ENCODE results near the gene C3orf33.
"Not testable (repeated sequence)": the region's sequence is repeated elsewhere in the genome, so short reads cannot be mapped to it uniquely, and the experiment has no call there.

Gene C3orf33

GRCh38 chr3:155805802-155806618, at the start of gene C3orf33:
C3orf33 (minus strand) TSS chr3:155806278; CDS start chr3:155806252, 26 bp downstream.
- TF ChIP-seq CTCF (IDR thresholded peaks at IDR 0.05; ENCODE audit: borderline replicate concordance, insufficient read depth, low read depth, low read length) = peak; percentile 98

DNA sequence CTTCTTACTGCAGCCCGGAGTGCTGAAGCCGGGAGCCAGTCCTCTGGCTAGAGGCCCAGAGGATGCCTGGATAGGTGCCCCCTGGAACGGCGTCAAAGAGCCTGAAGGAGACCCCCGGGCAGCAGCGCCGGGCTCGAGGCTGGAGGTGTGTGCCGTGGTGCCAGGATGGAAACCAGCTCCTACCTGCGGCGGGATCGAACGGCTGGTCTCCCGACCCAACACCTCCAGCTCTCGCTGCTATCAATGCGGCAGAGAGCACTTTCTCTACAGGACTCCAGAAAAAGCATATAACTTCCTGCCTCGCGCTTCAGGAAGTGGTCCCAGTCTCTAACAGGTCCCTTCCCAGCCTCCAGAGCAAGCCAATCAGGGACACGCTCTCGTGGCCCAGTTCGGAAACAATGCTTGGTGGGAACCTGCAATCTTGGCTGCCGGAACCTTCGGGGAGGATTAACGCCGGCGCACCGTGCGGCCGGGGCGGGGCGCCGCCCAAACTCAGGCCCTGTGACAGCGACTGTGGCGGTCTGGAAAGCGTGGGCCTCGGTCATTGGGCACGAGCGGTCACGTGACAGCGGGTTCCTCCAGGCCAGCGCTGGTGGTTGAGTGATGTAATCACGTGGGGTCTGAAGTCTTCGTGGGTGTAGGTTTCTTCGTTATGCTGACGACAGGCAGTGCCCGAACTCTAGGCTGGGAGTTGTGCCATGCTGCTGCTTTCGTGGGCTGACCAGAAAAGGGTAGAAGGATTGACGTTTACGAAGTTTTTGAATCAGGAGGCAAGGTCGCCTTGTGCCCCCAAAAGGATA, 48.3 kb upstream of the C3orf33 start, which contains the start of gene SLC33A1:
TSS of gene SLC33A1 (minus strand) at position 287 of the 800 bp plus-strand sequence. CDS start 430 bp downstream, outside the sequence.
- peak within 1 kb of the TSS; percentile 86 for H3K4me3 ChIP-seq (ENCODE audit: low read depth, low read length)
- TF ChIP-seq CTCF (IDR thresholded peaks at IDR 0.05; ENCODE audit: borderline replicate concordance, insufficient read depth, low read depth, low read length) = no peak

More at GRCh38 chr3:155805802-155806618, at the start of gene C3orf33:
- peak within 1 kb of the TSS; percentile 77 for H3K4me3 ChIP-seq (ENCODE audit: low read depth, low read length)

DNA sequence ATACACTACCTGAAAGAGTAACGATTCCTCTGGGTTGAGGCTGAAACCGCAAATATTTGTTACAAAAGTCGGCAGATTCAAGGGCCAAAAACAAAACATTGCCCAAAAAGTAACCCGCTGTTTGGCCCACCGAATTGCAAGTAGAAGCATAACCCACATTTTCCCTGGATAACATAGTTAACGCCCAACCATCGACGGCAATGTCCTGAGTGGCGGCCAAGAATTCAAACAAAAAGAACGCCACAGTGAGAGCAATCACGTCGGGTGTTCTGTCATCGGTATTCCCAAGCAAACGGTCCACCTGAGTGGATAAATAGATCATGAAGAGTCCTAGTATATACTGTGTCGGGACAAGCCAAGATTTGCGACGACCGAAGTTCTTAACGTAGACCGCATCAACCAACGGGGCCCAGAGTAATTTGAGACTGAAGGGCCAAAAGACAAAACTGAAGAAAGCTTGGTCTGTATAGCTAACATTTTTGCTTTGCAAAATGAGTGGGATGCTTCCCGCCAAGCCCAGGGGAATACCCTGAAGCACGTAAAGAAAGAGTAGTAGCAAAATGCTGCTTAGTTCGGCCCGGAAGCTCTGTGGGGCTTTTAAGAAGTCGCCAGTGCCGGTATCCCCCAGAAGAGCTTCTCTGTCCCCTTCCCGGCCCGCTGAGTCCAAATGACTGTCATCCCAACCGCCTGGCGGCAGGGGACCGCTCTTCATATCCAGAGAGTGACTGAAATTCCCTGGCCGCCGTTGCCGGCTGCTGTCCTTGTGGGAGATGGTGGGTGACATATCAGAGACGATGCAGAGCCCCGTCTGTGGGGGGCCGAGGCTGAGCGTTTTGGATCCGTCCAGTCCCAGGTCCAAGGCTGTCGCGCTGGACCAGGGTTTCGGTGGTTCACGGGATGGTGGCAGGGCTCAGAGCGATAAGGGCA, 47.4 kb upstream of the C3orf33 start:
- H3K4me3 ChIP-seq (ENCODE audit: low read depth, low read length) = peak overlapping the region; percentile 86
- TF ChIP-seq CTCF (IDR thresholded peaks at IDR 0.05; ENCODE audit: borderline replicate concordance, insufficient read depth, low read depth, low read length) = no peak

DNA sequence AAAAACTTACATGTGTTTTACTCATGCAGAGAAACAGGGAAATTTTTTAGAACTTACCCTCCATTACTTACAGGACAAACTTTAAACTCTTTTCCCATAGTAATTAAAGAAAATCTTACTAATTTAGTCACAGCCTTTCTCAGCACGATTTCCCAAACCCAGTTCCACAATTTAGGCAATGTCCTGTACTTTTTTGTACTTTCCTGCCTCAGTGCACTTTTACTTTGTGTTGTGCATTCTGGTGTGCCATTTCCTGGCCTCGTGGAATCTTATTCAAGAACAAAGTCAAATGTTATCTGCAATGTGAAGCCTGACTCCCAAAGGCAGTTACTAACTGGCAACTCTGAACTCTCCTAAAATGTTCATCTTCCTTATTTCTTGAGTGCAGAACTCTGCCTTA, 46.3 kb upstream of the C3orf33 start:
- TF ChIP-seq CTCF (IDR thresholded peaks at IDR 0.05; ENCODE audit: borderline replicate concordance, insufficient read depth, low read depth, low read length) = no peak
- H3K4me3 ChIP-seq (ENCODE audit: low read depth, low read length) = peak overlapping the region; percentile 86

- not testable (repeated sequence) for H3K4me3 ChIP-seq (ENCODE audit: low read depth, low read length)
Observed at GRCh38 chr3:155849404-155849803, 43.3 kb upstream of the C3orf33 start.

- H3K4me3 ChIP-seq (ENCODE audit: low read depth, low read length) = no peak overlapping the region
- TF ChIP-seq CTCF (IDR thresholded peaks at IDR 0.05; ENCODE audit: borderline replicate concordance, insufficient read depth, low read depth, low read length) = no peak
Observed at GRCh38 chr3:155847993-155848392, 41.9 kb upstream of the C3orf33 start.

DNA sequence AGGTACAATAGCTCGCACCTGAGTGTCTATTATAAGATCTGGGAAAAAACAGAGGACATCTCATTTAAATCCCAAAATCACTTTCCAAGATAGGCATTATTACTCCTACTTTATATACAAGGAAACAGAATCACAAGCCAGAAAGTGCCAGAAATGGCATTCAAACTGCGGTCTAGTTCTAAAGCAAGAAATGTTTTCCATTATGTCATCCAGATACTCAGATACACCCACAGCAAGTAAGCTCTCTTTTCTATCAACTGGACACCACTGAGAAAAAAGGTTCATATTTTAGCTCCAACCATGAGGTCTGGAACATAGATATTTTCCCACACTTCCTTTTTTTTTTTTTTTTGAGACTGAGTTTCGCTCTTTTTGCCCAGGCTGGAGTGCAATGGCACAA, 40.0 kb upstream of the C3orf33 start:
- no peak for TF ChIP-seq CTCF (IDR thresholded peaks at IDR 0.05; ENCODE audit: borderline replicate concordance, insufficient read depth, low read depth, low read length)
- no peak overlapping the region for H3K4me3 ChIP-seq (ENCODE audit: low read depth, low read length)

Measured in GM12875 (cell line).